ENCODE measurements around the gene COMT. TPM values are rescaled to one million over a fixed set of nuclear protein-coding genes. Genes with fewer than 3 reads are reported as not detected.

Gene COMT
- total and polyA plus RNA-seq, 9 of the 15 experiments (the other 6 are each of a cell fraction or from before 2014, with no cell fraction given) = 12.5 to 351 (median 155) TPM

DNA sequence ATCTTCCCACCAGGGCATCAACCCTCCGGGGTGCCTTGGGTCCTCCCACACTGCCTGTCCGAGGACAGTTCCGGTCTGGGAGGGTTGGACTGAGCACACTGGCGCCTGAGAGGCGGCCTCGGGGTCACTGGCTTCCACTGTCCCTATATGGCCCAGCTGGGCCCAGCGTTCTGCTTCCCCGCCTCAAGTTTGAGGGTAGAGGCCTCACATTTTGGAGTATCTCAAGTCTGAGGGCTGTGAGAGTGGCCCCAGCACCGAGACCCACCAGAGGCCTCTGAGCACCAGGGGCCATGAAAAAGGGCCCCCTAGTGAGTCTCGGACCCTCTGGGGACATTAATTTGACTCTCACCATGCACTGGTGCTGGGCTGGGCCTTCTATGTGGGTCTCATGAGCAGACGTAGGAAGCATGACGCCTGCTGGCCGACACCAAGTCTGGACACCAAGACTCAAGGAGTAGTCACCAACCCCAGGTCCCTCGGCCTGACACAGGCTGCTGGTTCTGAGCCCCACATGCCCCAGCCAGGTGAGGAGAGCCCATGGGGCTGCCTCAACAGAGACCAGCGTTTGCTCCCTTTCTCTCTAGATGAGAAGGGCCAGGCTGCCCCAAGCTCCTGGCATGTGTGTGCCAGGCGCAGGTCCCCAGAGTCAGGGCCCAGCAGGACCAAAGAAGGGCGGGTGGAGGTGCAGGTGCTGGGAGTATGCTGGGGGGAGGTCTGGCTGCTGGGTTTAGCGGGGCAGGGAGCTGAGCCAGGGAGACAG lies 47.6 kb downstream of the COMT start (continued):
- TF ChIP-seq SLC30A9 (CRISPR knock-in tag; IDR thresholded peaks at IDR 0.05) (no peak), SRF (CRISPR knock-in tag; IDR thresholded peaks at IDR 0.05) (0 out of 4 replicates have a peak, but pooled peaks have one; percentile 28 to 72), NR2F6 (CRISPR knock-in tag; IDR thresholded peaks at IDR 0.05) (no peak), GMEB1 (CRISPR knock-in tag; IDR thresholded peaks at IDR 0.05) (0 out of 2 replicates have a peak, but pooled peaks have one; percentile 17), SMAD4 (CRISPR knock-in tag; conservative IDR thresholded peaks at IDR 0.05) (peak; percentile 96), LCOR (CRISPR knock-in tag; IDR thresholded peaks at IDR 0.05) (no peak), E2F6 (IDR thresholded peaks at IDR 0.05; ENCODE audit: borderline replicate concordance in 1 of 2, extremely low read depth in 1 of 2, insufficient read depth in 1 of 2, insufficient read length in 1 of 2, low read depth in 1 of 2, low read length in 1 of 2, poor library complexity in 1 of 2, severe bottlenecking in 1 of 2) (peak in 1 of 2 experiments; percentile 31), KDM5B (IDR thresholded peaks at IDR 0.05; ENCODE audit: insufficient replicate concordance, low read depth, low read length) (no peak), EP300 (IDR thresholded peaks at IDR 0.05; ENCODE audit: low read length) (peak; percentile 85)
- TF ChIP-seq, protein P1, sequence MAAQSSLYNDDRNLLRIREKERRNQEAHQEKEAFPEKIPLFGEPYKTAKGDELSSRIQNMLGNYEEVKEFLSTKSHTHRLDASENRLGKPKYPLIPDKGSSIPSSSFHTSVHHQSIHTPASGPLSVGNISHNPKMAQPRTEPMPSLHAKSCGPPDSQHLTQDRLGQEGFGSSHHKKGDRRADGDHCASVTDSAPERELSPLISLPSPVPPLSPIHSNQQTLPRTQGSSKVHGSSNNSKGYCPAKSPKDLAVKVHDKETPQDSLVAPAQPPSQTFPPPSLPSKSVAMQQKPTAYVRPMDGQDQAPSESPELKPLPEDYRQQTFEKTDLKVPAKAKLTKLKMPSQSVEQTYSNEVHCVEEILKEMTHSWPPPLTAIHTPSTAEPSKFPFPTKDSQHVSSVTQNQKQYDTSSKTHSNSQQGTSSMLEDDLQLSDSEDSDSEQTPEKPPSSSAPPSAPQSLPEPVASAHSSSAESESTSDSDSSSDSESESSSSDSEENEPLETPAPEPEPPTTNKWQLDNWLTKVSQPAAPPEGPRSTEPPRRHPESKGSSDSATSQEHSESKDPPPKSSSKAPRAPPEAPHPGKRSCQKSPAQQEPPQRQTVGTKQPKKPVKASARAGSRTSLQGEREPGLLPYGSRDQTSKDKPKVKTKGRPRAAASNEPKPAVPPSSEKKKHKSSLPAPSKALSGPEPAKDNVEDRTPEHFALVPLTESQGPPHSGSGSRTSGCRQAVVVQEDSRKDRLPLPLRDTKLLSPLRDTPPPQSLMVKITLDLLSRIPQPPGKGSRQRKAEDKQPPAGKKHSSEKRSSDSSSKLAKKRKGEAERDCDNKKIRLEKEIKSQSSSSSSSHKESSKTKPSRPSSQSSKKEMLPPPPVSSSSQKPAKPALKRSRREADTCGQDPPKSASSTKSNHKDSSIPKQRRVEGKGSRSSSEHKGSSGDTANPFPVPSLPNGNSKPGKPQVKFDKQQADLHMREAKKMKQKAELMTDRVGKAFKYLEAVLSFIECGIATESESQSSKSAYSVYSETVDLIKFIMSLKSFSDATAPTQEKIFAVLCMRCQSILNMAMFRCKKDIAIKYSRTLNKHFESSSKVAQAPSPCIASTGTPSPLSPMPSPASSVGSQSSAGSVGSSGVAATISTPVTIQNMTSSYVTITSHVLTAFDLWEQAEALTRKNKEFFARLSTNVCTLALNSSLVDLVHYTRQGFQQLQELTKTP (IDR thresholded peaks at IDR 0.05; ENCODE audit: low read depth in 1 of 2, partially characterized antibody in 2 of 2) = no peak
- TF ChIP-seq, protein P2, sequence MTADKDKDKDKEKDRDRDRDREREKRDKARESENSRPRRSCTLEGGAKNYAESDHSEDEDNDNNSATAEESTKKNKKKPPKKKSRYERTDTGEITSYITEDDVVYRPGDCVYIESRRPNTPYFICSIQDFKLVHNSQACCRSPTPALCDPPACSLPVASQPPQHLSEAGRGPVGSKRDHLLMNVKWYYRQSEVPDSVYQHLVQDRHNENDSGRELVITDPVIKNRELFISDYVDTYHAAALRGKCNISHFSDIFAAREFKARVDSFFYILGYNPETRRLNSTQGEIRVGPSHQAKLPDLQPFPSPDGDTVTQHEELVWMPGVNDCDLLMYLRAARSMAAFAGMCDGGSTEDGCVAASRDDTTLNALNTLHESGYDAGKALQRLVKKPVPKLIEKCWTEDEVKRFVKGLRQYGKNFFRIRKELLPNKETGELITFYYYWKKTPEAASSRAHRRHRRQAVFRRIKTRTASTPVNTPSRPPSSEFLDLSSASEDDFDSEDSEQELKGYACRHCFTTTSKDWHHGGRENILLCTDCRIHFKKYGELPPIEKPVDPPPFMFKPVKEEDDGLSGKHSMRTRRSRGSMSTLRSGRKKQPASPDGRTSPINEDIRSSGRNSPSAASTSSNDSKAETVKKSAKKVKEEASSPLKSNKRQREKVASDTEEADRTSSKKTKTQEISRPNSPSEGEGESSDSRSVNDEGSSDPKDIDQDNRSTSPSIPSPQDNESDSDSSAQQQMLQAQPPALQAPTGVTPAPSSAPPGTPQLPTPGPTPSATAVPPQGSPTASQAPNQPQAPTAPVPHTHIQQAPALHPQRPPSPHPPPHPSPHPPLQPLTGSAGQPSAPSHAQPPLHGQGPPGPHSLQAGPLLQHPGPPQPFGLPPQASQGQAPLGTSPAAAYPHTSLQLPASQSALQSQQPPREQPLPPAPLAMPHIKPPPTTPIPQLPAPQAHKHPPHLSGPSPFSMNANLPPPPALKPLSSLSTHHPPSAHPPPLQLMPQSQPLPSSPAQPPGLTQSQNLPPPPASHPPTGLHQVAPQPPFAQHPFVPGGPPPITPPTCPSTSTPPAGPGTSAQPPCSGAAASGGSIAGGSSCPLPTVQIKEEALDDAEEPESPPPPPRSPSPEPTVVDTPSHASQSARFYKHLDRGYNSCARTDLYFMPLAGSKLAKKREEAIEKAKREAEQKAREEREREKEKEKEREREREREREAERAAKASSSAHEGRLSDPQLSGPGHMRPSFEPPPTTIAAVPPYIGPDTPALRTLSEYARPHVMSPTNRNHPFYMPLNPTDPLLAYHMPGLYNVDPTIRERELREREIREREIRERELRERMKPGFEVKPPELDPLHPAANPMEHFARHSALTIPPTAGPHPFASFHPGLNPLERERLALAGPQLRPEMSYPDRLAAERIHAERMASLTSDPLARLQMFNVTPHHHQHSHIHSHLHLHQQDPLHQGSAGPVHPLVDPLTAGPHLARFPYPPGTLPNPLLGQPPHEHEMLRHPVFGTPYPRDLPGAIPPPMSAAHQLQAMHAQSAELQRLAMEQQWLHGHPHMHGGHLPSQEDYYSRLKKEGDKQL (CRISPR knock-in tag; IDR thresholded peaks at IDR 0.05; ENCODE audit: borderline replicate concordance) = no peak
